Myocyte (in vitro differentiated cells): ENCODE data around the gene RALGAPA2. TPM values are rescaled to one million over a fixed set of nuclear protein-coding genes. Genes with fewer than 3 reads are reported as not detected.
"Not testable (repeated sequence)": the region's sequence is repeated elsewhere in the genome, so short reads cannot be mapped to it uniquely, and the experiment has no call there.

ENCODE experiments used
- DNase-seq: peaks from one replicate; pipeline ENCODE4 v3.0.0-alpha.2; 2012; ENCODE audit warnings: low read depth
- total RNA-seq: library from RNA; depleted of rRNA; stranded (reverse); fragments of >200 nt; gene quantifications from 2 replicates; pipeline ENCODE4 v1.2.3, GENCODE V29; 2014

The RALGAPA2 gene
- total RNA-seq, 1 donor from 2014 or later, result 13.9 TPM

GRCh38 chr20:20543348-20543747 lies 169.1 kb downstream of the RALGAPA2 start:
- DNase-seq, result not testable (repeated sequence)

- no peak for DNase-seq
Measured at GRCh38 chr20:20536240-20536933, 176.1 kb downstream of the RALGAPA2 start.

- DNase-seq, result no peak
Measured at GRCh38 chr20:20535051-20535450, 177.4 kb downstream of the RALGAPA2 start.

GRCh38 chr20:20531283-20531682 lies 181.2 kb downstream of the RALGAPA2 start:
- no peak for DNase-seq

- DNase-seq, result no peak
Measured at GRCh38 chr20:20530428-20531151, 181.9 kb downstream of the RALGAPA2 start.

GRCh38 chr20:20529597-20529996 lies 182.8 kb downstream of the RALGAPA2 start:
- DNase-seq, result no peak

GRCh38 chr20:20528861-20529260 lies 183.6 kb downstream of the RALGAPA2 start:
- DNase-seq, result no peak

- no peak for DNase-seq
Measured at GRCh38 chr20:20527661-20528060, 184.8 kb downstream of the RALGAPA2 start.

GRCh38 chr20:20525756-20526155 lies 186.7 kb downstream of the RALGAPA2 start:
- peak; percentile 81 for DNase-seq

- no peak for DNase-seq
Measured at GRCh38 chr20:20525214-20525613, 187.2 kb downstream of the RALGAPA2 start.

GRCh38 chr20:20524756-20525155 lies 187.7 kb downstream of the RALGAPA2 start:
- DNase-seq, result peak; percentile 13

GRCh38 chr20:20521736-20522135 lies 190.7 kb downstream of the RALGAPA2 start:
- DNase-seq, result no peak

GRCh38 chr20:20520776-20521175 lies 191.7 kb downstream of the RALGAPA2 start:
- DNase-seq, result no peak

GRCh38 chr20:20519269-20519668 lies 193.2 kb downstream of the RALGAPA2 start:
- DNase-seq, result no peak

GRCh38 chr20:20518263-20518662 lies 194.2 kb downstream of the RALGAPA2 start:
- DNase-seq, result no peak

- DNase-seq, result no peak
Measured at GRCh38 chr20:20517296-20517695, 195.1 kb downstream of the RALGAPA2 start.

- DNase-seq, result no peak
Measured at GRCh38 chr20:20513720-20514119, 198.7 kb downstream of the RALGAPA2 start.

GRCh38 chr20:20505554-20505953 lies 206.9 kb downstream of the RALGAPA2 start:
- no peak for DNase-seq

- DNase-seq, result no peak
Measured at GRCh38 chr20:20503777-20504530, 208.5 kb downstream of the RALGAPA2 start.

- DNase-seq, result no peak
Measured at GRCh38 chr20:20501128-20501527, 211.3 kb downstream of the RALGAPA2 start.

GRCh38 chr20:20500312-20500711 lies 212.1 kb downstream of the RALGAPA2 start:
- DNase-seq, result no peak

GRCh38 chr20:20499439-20499838 lies 213.0 kb downstream of the RALGAPA2 start:
- no peak for DNase-seq
